Activated naive CD8-positive, alpha-beta T cell (primary cell): ENCODE results near the gene C6orf47.
A peak's percentile ranks its signal among the peaks of the same experiment; 100 is the strongest.

Experiments used
- H3K27ac Mint-ChIP-seq: one replicate; pipeline ENCODE4 v1.8.0; 2021; ENCODE audit warnings: mixed read lengths
- H3K27me3 Mint-ChIP-seq: one replicate; pipeline ENCODE4 v1.8.0; 2021; ENCODE audit warnings: mixed read lengths
- H3K36me3 Mint-ChIP-seq: one replicate; pipeline ENCODE4 v1.8.0; 2021; ENCODE audit warnings: mixed read lengths
- H3K4me1 Mint-ChIP-seq: one replicate; pipeline ENCODE4 v1.8.0; 2021; ENCODE audit warnings: low read depth, mixed read lengths
- H3K4me3 Mint-ChIP-seq: one replicate; pipeline ENCODE4 v1.8.0; 2021; ENCODE audit warnings: mild to moderate bottlenecking, mixed read lengths
- H3K9me3 Mint-ChIP-seq: one replicate; pipeline ENCODE4 v1.8.0; 2021; ENCODE audit warnings: low read depth, mixed read lengths

The C6orf47 gene

DNA sequence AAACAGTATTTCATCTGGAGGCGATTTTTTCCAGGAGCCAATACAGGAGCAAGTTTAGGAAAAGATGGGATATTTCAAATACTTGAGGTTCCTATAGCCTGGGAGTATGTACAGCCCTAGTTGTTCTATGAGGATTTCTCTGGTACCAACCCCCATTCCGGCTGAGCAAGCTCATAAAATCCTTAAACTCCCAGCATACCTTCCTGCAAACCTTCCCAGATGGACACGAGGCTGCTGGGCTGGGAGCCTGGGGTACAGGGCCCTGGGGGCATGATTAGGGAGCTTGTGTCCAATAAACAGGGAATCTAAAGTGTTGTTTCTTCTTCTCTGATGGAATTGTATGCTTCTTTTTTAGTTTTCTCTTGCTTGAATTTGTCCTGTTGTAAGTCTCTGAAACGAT, 38.6 kb downstream of the C6orf47 start:
- Mint-ChIP-seq H3K27ac (peak overlapping the region; percentile 98), H3K4me1 (peaks cover 32% of the 10 kb centered on the region), H3K4me3 (peak overlapping the region; percentile 99), H3K27me3 (no peaks in the 10 kb centered on the region), H3K9me3 (no peaks in the 10 kb centered on the region), H3K36me3 (peaks cover 7% of the 10 kb centered on the region)

DNA sequence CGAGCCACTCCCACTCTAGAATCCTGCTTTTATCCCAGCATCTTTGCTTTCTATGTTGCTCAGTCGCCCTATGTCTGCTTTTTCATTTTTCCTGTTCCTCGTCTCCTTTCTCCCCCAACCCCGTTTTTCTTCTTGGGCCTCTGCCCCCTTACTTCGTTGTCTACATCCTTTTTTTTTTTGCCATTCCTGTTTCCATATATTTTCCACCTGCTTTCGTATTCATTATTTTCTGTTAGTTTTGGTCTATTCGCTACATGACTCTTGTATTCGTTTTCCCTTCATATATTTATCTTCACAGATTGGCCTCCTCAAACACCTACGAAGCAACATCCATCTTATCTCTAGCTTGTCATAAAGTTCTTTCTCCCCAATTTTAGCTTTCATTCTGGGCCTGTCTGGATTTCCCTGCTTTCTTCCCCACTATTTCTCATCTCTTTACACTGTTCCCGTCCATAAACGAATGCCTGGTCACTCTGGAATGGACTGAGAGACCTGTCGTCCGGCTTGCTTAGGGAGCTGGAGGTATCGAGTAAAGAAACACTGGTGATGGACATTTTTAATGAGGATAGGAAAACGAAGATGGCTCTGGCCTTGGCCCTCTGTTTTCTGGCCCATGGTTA, 39.1 kb downstream of the C6orf47 start:
- H3K27ac Mint-ChIP-seq, result peak overlapping the region; percentile 98
- H3K4me3 Mint-ChIP-seq, result peak overlapping the region; percentile 99
- peaks cover 37% of the 10 kb centered on the region for H3K4me1 Mint-ChIP-seq
- H3K36me3 Mint-ChIP-seq, result peaks cover 7% of the 10 kb centered on the region
- H3K9me3 Mint-ChIP-seq, result no peaks in the 10 kb centered on the region
- H3K27me3 Mint-ChIP-seq, result no peaks in the 10 kb centered on the region

DNA sequence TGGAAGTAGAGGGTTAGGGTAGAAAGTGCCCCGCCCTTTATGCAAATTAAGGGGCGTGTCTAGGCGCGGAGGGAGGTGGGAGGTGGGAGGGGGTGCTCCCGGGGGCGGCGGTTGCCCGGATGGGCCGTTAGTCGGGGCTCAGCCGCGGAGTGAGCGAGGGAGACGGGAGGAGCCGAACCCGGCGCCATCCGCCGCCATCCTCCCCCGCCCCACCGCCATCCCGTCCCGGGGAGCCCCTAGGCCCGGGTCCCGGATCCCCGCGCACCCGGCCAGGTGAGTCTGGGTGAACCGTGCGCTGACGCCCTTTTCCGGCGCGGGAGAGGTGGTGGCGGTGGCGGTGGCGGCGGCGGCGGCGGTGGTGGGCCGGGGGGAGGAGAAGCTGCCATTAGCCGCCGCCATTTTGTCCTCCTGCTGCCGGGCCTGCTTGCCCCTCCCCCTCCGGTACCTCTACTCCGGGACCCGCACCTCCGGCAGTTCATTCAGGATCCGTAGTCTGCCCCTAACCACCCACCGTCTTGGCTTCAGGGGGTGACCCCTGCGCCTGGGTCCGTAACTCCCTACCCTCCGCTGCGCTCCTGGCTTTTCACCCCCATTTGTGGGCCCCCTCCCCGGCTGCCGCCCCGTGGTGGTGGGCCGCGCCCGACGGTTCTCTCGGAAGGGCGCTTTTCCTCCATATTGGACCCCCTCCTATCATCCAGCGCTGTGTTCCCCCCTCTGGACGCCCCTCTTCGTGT, 39.8 kb downstream of the C6orf47 start, which contains the start of gene PRRC2A:
TSS of gene PRRC2A (plus strand) at position 130 of the 734 bp plus-strand sequence. CDS start 2,075 bp downstream, outside the sequence.
- H3K4me1 Mint-ChIP-seq, result peaks cover 44% of the 10 kb centered on the region
- peaks cover 7% of the 10 kb centered on the region for H3K36me3 Mint-ChIP-seq
- H3K27me3 Mint-ChIP-seq, result no peaks in the 10 kb centered on the region
- peak within 1 kb of the TSS; percentile 98 for H3K27ac Mint-ChIP-seq
- no peaks in the 10 kb centered on the region for H3K9me3 Mint-ChIP-seq
- peak within 1 kb of the TSS; percentile 99 for H3K4me3 Mint-ChIP-seq

DNA sequence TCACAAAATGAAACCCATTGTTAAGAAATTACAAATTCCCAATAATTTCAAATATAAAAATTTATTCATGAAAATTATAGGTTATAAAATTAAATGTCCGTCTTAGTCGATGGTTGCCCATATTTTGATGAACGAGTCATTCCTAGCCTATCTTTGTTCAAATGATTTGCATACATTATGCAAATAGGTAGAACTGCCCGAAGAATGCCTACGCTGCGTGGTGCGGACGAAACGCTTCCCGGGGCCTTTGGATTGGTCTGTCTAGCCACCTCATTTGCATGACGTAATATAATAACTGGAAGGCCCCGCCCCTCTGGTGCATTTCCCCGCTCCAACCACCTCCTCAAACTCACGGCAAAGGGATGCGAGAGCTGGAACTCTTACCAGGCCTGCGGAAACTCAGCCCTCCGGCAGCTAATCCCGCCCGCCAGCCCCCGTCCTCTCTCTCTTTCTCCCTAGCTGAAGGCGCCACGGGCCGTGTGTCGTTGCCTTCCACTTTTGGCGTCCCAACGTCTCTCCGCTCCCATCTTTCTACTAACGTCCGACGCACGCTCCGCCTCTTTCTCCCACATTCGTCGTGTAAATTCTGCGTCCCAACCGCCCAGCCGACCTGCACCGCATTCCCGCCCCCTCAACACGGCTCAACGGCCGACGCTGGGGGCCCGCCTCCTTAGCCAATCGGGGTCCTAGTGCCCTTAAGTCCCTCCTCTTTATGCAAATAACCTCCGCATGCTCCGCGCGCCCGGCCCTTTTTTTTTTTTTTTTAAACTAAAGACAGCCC, 40.6 kb downstream of the C6orf47 start:
- Mint-ChIP-seq H3K4me1 (peaks cover 52% of the 10 kb centered on the region), H3K9me3 (no peaks in the 10 kb centered on the region)

DNA sequence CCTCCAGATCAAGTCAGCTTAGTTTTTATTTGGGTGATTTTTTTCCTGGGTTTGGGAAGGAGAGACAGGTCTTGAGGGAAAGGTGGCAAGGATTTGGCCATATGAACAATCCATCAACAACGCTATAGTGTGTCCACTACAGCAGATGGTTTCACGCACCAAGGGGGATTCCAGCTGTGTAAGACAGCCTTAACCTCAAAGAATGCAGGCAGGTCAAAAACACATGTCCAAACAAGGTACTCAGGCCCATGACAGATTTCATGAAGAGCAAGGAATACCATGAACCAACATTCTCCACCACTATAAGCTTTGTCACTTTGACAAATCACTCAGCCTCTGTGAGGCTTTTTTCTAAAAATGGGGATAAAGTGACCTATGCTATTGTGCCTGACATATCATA, 43.6 kb downstream of the C6orf47 start:
- Mint-ChIP-seq H3K4me1 (peaks cover 50% of the 10 kb centered on the region), H3K9me3 (no peaks in the 10 kb centered on the region), H3K27ac (peak overlapping the region; percentile 97), H3K27me3 (no peaks in the 10 kb centered on the region), H3K4me3 (peak overlapping the region; percentile 89), H3K36me3 (peaks cover 2% of the 10 kb centered on the region)

More for the DNA sequence above, 40.6 kb downstream of the C6orf47 start:
- Mint-ChIP-seq H3K4me3 (peak overlapping the region; percentile 99), H3K27me3 (no peaks in the 10 kb centered on the region), H3K36me3 (peaks cover 7% of the 10 kb centered on the region), H3K27ac (peak overlapping the region; percentile 97)

DNA sequence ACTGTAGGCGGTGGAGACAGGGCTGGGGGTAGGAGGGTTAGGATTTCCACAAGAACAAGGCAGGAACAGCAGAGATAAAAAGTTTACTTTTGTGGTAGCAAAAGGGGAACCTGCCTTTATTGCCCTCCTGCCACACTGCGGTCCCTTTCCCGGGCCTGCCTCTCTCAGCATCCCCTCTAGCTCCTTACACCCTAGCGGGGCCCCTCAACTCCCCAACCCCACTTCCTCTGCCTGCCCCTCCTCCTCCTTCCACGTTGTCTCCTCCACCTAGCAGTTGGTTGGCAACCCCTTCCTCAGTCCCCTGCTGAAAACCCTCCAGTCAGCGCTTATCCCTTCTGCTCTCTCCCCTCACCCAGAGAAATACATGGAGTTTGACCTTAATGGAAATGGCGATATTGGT, 44.8 kb downstream of the C6orf47 start:
- Mint-ChIP-seq H3K4me1 (peaks cover 44% of the 10 kb centered on the region), H3K27me3 (no peaks in the 10 kb centered on the region), H3K4me3 (peak overlapping the region; percentile 89), H3K9me3 (no peaks in the 10 kb centered on the region), H3K27ac (peak overlapping the region; percentile 97), H3K36me3 (peaks cover 2% of the 10 kb centered on the region)

DNA sequence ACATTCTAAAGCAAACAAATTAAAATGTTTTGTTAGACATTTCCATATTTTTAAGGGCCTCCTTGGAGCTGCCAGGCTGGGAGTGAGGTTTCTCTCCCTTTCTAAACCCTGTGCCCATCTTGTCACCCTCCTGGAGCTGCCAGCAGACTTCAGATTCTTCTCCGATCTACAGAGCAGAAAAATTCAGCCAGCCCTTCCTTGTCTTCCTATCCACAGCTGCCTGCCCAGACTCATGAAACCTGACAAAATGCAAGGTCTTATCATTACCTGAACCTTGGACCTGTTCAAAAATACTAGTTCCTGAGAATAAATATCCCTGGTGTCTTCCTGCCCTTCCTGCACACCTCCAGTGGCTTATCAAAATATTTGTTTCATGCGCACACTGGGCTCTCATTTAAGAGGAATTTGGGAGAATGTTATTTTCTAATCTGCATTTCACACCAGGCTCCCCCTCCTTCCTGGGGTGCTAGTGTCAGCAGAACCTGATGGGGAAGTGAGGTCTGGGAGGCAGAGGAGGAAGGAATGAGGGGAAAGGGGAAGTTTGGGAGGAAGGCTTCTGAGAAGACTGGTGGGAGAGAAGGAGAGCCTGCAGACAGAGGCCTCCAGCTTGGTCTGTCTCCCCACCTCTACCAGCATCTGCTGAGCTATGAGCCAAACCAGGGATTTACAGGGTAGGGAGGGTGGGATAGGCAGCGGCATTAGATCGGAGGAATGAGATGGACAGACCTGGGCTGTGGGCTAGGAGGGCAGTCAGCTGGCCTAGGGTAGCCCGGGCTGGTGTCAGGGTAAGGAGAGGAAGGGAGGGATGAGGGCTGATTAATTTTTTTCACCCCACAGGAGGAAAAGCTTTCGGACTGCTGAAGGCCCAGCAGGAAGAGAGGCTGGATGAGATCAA, 45.6 kb downstream of the C6orf47 start, which contains the start of gene AIF1:
TSS of gene AIF1 (plus strand) at position 551 of the 895 bp plus-strand sequence. CDS start at position 647, 96 bp downstream.
- Mint-ChIP-seq H3K36me3 (peaks cover 2% of the 10 kb centered on the region), H3K27ac (peak within 1 kb of the TSS; percentile 97), H3K27me3 (no peaks in the 10 kb centered on the region), H3K4me1 (peaks cover 42% of the 10 kb centered on the region), H3K4me3 (peak within 1 kb of the TSS; percentile 89), H3K9me3 (no peaks in the 10 kb centered on the region)

DNA sequence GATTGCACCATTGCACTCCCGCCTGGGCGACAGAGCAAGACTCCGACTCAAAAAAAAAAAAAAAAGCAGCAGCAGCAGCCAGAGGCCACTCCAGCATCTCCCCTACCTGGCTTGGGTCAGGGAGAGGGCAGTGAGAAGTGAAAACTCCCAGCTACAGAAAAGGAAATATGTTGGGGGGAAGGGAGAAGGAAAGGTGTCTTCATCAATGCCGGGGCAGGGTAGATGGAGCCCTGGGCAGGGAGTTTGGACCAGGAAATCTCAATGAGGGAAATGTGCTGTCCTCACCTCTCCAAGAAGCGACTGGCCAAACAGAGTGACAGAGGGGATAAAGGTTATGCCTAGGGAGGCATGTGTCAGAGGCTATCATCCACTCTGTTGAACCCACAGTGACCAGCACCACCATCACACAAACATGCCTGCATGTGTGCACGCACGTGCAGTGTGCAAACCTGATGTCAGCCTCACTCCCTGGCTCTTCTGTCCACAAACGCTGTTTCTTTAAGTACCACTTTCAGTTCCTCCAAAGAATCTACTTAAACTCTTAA, 46.4 kb downstream of the C6orf47 start:
- Mint-ChIP-seq H3K27me3 (no peaks in the 10 kb centered on the region), H3K4me3 (no peak overlapping the region), H3K4me1 (peaks cover 38% of the 10 kb centered on the region), H3K27ac (peak overlapping the region; percentile 22), H3K36me3 (no peaks in the 10 kb centered on the region), H3K9me3 (no peaks in the 10 kb centered on the region)

DNA sequence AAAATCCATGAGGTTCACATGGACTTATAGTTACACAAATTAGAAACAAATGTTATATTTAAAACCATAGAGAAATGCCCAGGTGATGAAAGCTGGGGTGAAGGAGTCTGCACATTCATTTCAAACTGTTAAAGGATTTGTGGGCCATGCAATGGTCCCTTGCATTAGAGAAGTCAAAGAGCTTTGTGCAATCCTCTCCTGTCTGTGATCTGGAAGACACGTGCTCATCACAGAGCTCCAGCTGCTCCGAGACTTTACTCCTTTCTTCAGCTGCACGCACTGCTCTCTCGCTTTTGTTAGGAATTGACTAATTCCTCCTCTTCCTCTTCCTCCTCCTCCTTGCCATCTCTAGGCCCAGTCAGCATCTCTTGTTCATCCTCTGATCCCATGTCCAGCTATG, 49.6 kb downstream of the C6orf47 start:
- Mint-ChIP-seq H3K4me3 (no peak overlapping the region), H3K9me3 (no peaks in the 10 kb centered on the region), H3K4me1 (peaks cover 19% of the 10 kb centered on the region), H3K27ac (no peak overlapping the region), H3K36me3 (no peaks in the 10 kb centered on the region), H3K27me3 (no peaks in the 10 kb centered on the region)

DNA sequence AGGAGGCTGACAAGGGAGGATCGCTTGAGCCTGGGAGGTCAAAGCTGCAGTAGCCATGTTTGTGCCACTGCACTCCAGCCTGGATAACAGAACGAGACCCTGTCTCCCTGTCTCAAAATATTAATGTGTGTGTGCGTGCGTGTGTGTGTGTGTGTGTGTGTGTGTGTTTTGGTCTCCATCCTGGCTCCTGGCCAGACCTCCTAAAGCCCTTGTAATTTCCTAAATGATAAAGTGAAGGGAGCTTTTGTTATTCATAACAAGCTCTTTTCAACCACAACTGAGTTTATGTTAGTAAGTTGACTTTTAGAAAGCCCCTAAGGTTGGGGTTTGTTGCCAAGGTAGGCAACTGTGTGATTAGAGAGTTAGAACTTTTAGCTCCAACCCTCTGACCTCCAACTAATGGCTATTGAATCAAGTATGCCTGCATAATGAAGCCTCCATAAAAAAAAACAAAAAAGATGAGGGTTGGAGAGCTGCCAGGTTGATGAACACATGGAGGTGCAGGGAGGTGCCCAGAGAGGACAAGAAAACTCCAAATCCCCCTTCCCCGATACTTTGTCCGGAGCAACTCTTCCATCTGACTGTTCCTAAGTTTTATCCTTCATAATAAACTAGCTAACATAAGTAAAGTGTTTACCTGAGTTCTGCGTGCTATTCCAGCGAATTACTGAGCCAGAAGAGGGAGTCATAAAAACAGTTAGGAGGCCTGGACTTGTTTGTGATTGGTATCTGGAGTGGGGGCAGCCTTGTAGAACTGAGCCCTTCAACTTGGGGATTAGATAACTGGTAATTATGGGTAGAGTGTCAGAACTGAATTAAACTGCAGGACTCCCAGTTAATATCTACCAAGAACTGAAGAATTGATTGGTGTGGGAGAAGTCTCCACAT, 50.8 kb downstream of the C6orf47 start:
- H3K27ac Mint-ChIP-seq, result no peak overlapping the region
- H3K36me3 Mint-ChIP-seq, result no peaks in the 10 kb centered on the region
- H3K9me3 Mint-ChIP-seq, result no peaks in the 10 kb centered on the region
- H3K4me3 Mint-ChIP-seq, result no peak overlapping the region
- peaks cover 7% of the 10 kb centered on the region for H3K4me1 Mint-ChIP-seq
- H3K27me3 Mint-ChIP-seq, result no peaks in the 10 kb centered on the region
